HG03159 (cell line): ENCODE data around the gene SH2B2.
"Not testable (repeated sequence)": the region's sequence is repeated elsewhere in the genome, so short reads cannot be mapped to it uniquely, and the experiment has no call there.

Experiments used
- ATAC-seq: cut with Tn5 transposase; IDR thresholded peaks from one replicate; pipeline ENCODE4 v1.9.1; 2021; ENCODE audit warnings: mild to moderate bottlenecking, moderate library complexity; ENCODE audit not compliant: unreplicated experiment

Gene SH2B2

DNA sequence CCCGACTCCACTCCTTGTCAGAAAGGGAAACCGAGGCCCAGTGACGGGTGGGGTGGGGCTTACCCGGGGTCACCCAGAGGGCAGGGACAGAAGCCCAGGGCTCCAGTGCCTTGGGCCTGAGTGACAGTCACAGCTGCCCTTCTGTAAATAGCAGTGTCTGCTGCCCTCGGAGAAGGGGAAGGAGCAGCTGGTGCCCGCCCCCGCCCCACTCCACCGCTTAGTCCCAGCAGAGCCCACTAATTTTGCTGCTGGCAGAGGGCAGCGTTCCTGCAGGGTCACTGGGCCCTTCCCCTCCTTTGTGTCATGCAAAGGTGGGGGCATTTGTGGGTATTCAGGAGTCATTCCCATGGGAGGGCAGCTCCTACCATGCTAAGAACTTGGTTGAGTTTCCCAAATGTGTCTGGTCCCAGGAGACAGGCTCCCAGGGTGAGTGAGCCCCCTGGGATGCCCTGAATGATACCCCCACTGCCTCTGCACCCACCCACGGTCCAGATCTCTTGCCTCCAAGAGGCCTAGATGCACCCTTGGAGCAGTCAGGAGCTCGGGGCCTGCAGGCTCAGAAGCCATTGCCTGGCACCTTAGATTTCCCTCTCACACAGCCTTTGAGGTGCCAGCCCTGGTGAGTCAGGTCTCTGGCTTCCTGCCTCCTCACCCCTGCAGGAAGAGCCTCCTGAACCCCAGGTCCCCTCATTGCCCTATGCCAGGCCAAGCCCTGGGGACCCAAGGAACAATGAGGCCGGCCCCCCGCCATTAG lies 17.2 kb downstream of the SH2B2 start:
- ATAC-seq: no peak

DNA sequence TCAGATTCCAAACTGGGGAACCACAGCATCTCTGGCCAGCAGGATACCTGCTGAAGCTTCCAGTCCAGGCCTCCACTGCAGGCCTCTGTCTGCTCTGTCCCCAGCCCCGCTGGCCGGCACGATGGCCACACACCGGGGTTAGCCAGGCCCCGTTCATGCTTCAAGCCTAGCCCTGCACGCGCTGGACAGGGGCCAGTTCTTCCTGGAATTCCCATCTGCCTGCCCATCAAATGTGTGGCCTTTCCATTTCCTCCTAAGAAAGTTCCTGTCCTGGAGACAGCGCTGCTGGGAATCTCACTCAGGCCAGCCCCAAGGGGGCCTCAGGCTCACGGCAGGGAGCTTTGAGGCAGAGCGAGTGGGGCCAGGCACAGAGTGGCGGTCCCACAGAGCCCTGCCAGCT lies 18.0 kb downstream of the SH2B2 start:
- ATAC-seq: no peak

DNA sequence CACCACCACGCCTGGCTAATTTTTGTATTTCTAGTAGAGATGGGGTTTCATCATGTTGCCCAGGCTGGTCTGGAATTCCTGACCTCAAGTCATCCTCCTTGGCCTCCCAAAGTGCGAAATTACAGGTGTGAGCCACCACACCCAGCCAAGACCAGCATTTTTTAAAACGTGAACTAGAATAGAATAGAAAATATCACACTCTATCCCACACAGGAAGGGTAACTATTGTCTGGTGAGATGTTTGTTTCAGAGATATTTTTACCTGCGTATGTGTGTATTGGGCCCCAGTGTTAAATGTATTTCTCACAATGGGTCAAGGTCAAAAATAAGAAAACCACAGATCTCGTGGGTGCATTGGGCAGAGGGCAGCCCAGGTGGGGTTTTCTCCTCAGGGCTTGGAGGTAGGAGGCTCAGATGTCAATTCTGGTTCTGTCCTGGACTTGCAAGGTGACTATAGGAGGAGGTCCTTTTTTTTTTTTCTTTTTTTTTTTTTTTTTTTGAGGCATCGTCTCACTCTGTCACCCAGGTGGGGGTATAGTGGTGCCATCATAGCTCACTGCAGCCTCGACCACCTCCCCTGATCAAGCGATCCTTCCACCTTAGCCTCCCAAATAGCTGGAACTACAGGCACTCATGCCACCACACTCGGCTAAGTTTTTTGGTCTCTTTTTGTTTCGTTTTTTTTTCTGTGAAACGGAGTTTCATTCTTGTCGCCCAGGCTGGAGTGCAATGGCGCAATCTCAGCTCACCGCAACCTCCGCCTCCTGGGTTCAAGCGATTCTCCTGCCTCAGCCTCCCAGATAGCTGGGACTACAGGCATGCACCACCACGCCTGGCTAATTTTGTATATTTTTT lies 19.0 kb downstream of the SH2B2 start:
- ATAC-seq: no peak

DNA sequence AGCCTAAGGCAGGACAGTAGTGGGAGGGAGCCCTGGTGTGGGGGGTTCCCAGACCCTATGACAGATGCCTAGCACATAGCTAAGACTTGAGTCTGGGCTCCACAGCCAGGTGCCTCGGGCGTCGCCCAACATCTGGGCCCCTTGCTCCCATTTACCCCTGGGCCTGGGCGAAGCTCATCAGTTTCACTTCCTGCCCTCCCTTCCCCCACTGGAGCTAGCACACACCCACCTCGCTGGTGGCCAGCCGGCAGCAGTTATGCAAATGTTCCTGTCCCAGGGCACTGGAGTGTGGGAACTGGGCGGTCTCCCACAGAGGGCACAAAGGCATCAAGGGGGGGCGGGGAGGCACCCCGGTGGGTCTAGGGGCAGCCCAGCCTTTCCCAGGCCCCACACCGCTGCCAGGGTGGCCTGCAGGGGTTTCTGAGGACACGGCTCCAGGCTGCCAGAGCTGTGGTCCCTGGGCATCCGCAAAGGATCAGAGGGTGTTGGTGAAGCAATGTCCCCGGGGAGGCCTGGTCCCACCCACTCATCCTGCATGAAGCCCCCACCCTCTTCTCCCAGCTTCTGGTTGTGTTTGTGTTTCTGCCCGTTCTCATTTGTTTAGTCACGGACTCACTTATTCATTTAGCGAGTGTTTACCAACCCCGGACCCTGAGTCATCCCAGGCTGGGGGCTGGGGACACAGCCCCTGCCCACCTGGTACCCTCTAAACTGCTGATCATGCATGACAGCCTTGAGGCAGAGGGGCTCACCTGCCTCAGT lies 20.4 kb downstream of the SH2B2 start:
- peak; percentile 70 for ATAC-seq

DNA sequence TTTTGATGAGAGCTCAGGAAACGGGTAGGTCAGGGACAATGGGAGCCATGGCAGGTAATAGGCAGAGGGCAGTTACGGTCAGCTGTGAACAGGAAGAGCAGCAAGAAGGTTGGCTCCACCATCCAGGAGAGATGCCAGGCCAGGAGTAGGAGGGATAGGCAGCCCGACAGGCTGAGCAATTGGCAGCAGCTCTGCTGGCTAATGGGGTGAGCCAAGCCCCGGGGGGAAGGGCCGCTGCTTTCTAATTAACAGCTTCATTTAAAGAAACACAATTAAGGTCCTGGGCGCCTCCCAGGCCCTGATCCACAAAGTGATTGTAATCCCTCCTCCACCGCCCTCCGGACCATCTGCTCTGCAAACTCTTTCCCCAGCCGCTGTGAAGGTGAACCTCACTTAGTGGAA lies 23.7 kb downstream of the SH2B2 start:
- ATAC-seq: no peak

DNA sequence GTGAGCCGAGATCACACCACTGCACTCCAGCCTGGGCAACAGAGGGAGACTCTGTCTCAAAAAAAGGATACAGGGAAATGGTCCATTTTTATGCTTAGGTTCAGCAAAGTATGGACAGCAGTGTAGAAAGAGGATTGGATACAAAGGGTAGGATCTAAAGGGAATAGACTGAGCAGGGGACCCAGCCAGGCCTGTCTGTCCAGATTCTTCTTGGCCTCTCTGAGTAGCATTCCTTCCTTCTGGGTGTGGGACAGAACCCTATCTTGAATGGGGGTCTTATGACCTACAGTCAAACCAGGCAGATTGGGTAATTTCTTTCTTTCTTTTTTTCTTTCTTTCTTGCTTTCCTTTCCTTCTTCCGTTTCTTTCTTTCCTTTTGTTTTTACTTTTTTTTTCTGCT lies 25.6 kb downstream of the SH2B2 start:
- no peak for ATAC-seq

DNA sequence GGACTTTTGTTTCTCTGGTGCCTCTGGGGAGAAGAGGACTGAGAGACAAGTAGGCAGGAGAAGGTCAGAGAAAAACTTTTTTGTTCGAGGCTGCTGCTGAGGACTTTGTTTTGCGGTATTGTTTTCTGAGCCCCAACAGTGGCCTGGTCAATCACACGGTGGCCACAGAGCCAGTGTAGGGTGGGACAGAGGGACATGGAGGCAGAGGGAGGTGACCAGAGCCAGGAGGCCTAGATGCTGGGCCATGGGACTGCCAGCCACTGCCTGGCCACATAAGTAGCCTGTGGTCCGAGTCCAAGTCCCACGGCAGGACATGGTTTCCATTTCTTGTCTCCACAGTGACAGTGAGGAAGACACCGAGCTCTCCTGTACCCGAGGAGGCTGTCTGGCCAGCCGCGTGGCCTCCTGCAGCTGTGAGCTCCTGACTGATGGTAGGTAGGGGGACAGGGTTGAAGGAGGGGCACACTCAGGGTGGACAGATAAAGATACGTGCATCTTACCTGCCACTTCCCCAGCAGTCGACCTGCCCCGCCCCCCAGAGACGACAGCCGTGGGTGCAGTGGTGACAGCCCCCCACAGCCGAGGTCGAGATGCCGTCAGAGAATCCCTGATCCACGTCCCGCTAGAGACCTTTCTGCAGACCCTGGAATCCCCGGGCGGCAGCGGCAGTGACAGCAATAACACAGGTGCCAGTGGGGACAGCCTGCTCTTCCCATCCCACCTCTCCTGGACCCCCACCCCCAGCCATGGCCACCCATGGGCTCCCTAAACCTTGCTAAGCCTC lies 27.5 kb downstream of the SH2B2 start:
- no peak for ATAC-seq

DNA sequence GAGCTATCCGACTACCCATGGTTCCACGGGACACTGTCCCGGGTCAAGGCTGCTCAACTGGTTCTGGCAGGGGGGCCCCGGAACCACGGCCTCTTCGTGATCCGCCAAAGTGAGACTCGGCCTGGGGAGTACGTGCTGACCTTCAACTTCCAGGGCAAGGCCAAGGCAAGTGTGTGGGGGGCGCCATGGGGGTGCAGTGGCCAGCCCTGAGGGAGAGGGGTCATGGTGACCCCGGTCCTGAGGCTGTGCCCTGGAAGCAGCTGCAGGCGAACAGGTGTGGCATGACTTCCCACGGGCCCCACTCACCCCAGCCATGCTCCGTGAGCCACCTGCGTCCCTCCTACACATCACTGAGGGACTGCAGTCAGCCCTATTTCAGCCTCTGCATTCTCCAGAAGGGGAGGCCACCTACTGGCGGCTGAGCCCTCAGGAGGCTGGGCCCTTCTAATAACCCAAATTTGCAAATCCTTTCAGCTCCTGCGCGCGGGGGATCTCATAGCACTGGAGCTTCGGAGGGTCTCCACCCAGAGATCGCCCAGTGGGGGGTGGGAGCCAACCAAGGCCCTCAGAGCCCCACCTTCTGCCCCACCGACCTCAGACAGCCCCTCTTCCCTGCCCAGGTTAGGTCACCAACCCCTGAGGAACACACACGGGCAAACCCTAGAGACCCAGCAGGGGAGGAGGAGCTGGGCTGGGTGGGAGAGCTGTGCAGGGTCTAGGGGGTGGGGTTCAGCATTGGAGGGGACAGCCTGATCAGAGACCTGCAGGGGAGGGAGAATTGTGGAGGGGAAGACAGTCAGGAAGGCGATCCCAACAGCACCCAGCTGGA lies 30.8 kb downstream of the SH2B2 start:
- ATAC-seq: no peak

DNA sequence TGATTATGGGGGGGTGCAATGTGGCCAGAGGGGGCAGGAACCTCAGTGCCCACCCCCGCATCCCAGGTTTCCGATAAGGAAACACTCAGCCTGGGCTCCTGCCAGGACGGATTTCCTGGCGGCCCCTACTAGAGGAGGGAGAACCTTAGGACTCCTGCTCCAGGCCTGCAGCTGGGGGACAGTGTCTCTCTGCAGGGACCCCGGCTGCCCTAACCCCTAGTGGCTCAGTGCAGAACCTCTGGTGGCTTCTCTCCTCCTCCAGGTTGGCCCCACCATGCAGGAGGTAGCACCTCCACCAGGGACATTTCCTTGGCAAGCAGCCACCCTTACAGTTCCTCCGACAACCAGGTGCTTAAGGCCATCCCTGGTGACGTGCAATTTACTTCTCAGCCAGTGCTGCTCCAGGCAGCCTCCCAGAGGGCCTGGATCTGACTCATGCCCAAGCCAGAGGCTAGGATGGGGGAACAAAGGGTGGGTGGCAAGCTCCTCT lies 31.9 kb downstream of the SH2B2 start:
- no peak for ATAC-seq

DNA sequence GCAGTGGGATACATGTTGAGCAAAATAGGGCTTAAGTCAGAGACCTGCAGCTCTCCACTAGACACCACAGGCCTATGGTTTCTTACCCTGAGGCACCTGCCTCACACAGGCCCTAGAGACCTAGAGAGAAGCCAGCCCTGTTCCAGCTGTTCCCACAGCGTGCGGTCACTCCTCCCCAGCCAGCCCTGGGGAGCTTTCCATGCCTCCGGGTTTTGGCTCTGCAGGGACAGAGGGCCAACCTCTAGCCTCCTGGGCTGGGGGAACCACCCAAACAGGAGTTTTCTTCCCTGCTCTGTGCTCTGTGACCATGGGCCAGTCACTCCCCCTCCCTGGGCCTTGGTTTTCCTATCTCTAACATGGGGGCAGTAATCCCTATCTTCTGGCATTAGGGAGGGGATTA lies 33.0 kb downstream of the SH2B2 start:
- no peak for ATAC-seq

DNA sequence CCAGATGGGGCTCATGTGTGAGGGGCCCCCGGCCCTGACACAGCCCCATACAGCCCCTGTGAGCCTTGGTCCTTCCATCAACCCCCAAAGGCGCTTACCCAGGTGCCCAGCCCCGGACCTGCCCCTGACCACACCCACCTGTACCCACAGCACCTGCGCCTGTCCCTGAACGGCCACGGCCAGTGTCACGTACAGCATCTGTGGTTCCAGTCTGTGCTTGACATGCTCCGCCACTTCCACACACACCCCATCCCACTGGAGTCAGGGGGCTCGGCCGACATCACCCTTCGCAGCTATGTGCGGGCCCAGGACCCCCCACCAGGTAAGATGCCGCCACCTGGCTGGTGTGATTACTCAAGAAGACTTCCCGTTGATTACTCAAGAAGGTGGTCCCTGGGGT lies 33.5 kb downstream of the SH2B2 start:
- no peak for ATAC-seq

DNA sequence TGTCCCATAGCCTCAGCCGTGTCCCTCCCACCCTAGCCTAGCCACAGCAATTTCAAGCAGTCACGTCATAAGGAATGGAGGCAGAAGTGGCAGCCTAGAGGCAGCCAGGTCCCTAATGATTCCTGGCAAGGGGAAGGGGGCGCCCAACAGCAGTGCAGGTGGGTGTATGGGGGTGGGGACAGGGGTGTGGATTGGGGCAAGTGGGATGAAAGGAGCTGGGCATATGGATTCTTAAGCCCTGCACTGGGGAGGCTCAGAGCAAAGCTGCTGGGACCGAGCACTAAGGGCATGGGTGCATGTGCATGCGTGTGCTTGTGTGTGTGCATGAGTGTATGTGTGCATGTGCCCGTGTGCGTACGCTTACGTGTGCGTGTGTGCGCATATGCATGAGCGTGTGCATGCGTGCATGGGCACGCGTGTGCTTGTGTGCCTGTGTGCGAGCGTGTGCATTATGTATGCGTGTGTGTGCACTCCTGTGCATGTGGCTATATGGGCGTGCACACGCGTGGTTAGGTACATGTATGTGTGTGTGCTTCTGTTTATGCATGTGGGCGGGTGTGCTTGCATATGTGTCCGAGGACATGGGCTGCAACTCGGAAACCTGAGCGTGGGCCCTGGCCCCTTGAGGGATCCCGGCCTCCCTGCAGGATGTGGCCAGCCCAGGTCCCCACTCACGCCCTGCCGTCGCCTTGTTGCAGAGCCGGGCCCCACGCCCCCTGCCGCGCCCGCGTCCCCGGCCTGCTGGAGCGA lies 34.1 kb downstream of the SH2B2 start:
- ATAC-seq: no peak

DNA sequence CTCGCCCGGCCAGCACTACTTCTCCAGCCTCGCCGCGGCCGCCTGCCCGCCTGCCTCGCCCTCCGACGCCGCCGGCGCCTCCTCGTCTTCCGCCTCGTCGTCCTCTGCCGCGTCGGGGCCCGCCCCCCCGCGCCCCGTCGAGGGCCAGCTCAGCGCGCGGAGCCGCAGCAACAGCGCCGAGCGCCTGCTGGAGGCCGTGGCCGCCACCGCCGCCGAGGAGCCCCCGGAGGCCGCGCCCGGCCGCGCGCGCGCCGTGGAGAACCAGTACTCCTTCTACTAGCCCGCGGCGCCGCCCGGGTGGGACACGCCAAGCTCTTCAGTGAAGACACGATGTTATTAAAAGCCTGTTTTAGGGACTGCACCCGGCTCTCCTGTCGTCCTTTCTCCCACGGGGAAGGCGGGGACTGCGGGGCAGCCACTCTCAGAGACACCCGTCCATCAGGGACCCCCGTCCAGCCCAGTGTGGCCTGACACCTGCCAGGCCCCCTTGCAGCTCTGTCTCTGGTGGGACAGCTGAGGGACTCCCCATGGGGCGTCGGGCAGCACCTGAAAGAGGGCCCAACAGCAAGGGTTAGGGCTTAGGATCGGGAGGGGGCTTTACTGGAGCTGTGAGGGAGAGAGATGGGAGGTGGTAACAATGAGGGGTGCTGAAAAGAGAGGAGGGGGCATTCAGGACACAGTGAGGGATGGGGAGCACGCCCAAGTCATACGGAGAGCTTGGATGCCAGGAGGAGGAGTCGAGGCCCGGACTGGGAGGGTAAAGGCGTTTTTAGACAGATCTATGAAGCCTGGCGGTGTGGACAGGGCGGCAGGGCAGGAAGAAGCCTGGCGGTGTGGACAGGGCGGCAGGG lies 34.9 kb downstream of the SH2B2 start:
- no peak for ATAC-seq

DNA sequence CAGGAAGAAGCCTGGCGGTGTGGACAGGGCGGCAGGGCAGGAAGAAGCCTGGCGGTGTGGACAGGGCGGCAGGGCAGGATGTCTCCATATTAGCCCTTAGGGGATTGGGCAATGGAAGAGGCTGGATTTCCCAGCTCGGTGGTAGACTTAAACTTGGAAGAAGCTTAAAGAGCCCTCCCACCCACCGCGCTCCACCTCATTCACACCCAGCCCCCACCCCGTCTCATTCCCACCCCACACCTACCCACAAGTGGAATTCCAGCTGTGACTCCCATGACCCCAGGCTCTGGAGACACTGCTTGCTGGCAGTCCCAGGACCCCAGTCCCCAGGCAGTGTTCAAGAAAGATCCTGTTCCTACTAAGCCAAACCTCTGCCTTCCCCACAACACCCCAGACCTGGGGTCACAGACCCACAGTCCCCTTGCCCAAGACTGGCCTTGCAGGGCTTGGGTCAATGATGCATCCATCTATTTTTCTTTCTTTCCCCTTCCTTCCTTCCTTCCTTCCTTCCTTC lies 35.6 kb downstream of the SH2B2 start:
- no peak for ATAC-seq

DNA sequence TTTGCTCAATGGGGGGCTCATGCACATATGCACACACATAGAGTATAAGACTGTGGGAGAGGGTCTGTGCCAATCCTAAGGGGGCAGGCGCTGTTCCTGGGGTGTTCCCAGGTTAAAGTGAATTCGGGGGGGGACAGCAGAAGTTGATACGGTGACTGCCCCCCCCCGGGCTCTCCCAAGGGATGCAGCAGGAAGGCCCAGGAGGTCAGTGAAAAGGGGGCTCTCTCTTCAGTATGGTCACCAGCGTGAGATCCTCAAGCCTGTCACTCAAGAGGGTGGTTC lies 37.2 kb downstream of the SH2B2 start:
- ATAC-seq: no peak

DNA sequence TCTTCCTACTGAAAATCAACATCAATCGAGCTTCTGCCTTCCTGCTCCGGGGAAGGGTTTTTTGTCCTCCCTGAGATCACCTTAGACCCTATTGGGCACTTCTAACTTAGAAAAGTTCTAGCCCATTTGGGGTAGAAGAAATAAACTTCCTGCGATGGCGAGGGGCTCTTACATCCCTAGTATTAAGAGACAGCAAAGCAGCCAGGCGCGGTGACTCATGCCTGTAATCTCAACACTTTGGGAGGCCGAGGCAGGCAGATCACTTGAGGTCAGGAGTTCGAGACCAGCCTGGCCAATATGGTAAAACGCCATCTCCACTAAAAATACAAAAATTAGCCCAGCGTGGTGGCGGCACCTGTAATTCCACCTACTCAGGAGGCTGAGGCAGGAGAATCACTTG lies 38.4 kb downstream of the SH2B2 start:
- ATAC-seq: not testable (repeated sequence)

DNA sequence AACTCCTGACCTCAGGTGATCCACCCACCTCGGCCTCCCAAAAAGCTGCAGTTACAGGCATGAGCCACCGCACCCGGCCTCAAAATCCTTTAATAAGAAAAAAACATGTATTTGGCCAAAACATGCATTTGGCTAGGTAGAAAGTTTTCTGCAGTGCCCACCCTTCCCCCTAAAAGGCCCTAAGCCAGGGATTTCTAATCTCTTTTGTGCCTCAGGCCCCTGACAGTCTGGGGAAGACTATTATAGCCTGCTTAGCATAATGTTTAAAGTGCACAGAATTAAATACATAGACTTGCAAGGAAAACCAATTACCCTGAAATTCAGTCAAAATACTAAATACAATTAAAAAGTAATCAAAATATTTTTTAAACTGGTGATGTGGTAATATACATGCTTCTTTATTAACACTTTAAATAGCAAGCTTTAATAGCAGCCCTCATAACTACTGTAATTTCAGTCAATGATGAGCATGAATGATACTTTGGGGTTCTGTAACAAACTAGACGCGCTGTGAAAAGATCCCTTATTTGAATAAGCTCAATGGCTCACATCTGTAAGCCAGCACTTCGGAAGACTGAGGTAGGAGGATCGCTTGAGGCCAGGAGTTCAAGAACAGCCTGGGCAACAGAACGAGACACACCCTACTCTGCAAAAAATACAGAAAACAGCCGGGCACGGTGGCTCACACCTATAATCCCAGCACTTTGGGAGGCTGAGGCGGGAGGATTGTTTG lies 39.7 kb downstream of the SH2B2 start:
- no peak for ATAC-seq
